IMR-90 (cell line): ENCODE results near the gene HIVEP3. TPM values are rescaled to one million over a fixed set of nuclear protein-coding genes. Genes with fewer than 3 reads are reported as not detected.

Source experiments
- ATAC-seq: fragments of 200-7000 bp; cut with Tn5 transposase; 2 replicates; pipeline ENCODE4 v1.9.1; 2020; ENCODE audit warnings: low read depth, mild to moderate bottlenecking, moderate library complexity
- BruUV-seq: library from RNA; stranded (reverse); fragments of 400-500 nt; replicated peaks from 2 replicates; lab custom pipeline; 2021; lab: Mats Ljungman, UMichigan
- CTCF ChIA-PET: fragments of 300-600 bp; formaldehyde crosslinking; extraction: SDS; loops from one replicate; lab custom pipeline; 2021; ENCODE audit warnings: antibody characterized with exemption; lab: Yijun Ruan, JAX
- POLR2A ChIA-PET: fragments of 300-600 bp; sonication (Branson Sonifier 250); formaldehyde crosslinking; loops from one replicate; lab custom pipeline; 2022; ENCODE audit warnings: antibody characterized with exemption; ENCODE audit not compliant: unreplicated experiment; lab: Charles Lee
- DNase-seq: peaks from one replicate; pipeline ENCODE4 v3.0.0; 2013
- H2AFZ ChIP-seq: replicated peaks from 2 replicates; pipeline ENCODE3; 2013; ENCODE audit warnings: low read length, mild to moderate bottlenecking; ENCODE audit not compliant: poor library complexity
- H2AK5ac ChIP-seq: 2 replicates; pipeline ENCODE4 v1.6.1; 2013; ENCODE audit warnings: low read depth, low read length, inconsistent platforms
- H2AK9ac ChIP-seq: replicated peaks from 2 replicates; pipeline ENCODE3; 2013; ENCODE audit warnings: mild to moderate bottlenecking, low read depth, low read length, moderate library complexity; ENCODE audit not compliant: poor library complexity
- H2BK120ac ChIP-seq: 2 replicates; pipeline ENCODE4 v1.6.1; 2013; ENCODE audit warnings: low read depth, low read length, inconsistent platforms
- H2BK15ac ChIP-seq: 3 replicates; pipeline ENCODE4 v1.6.1; 2013; ENCODE audit warnings: low read depth, low read length, inconsistent platforms
- H2BK20ac ChIP-seq: 2 replicates; pipeline ENCODE4 v1.6.1; 2013; ENCODE audit warnings: low read depth, mild to moderate bottlenecking, inconsistent platforms, low read length, moderate library complexity
- H2BK5ac ChIP-seq: 2 replicates; pipeline ENCODE4 v1.6.1; 2013; ENCODE audit warnings: mild to moderate bottlenecking, low read depth, low read length, inconsistent platforms; ENCODE audit not compliant: poor library complexity, severe bottlenecking
- H3K14ac ChIP-seq: replicated peaks from 2 replicates; pipeline ENCODE4 v1.6.1; 2013; ENCODE audit warnings: low read depth, low read length, inconsistent platforms
- H3K18ac ChIP-seq: 2 replicates; pipeline ENCODE4 v1.6.1; 2013; ENCODE audit warnings: low read depth, low read length, control low read depth
- H3K23ac ChIP-seq: 2 replicates; pipeline ENCODE4 v1.6.1; 2013; ENCODE audit warnings: low read depth, low read length, inconsistent platforms
- H3K27ac ChIP-seq: 2 replicates; pipeline ENCODE4 v1.5.1; 2013; ENCODE audit warnings: mild to moderate bottlenecking, control low read depth, low read length; ENCODE audit not compliant: insufficient read depth
- H3K27me3 ChIP-seq: 2 replicates; pipeline ENCODE4 v1.6.1; 2013; ENCODE audit warnings: low read length; ENCODE audit not compliant: control insufficient read depth, insufficient read depth
- H3K36me3 ChIP-seq: 2 replicates; pipeline ENCODE4 v1.6.1; 2013; ENCODE audit warnings: low read length, mixed read lengths; ENCODE audit not compliant: control insufficient read depth, insufficient read depth
- H3K4ac ChIP-seq: 2 replicates; pipeline ENCODE4 v1.6.1; 2013; ENCODE audit warnings: low read depth, low read length, inconsistent platforms
- H3K4me1 ChIP-seq: 2 replicates; pipeline ENCODE4 v1.6.1; 2013; ENCODE audit warnings: low read length, mixed read lengths; ENCODE audit not compliant: control insufficient read depth, insufficient read depth
- H3K4me2 ChIP-seq: 2 replicates; pipeline ENCODE4 v1.6.1; 2013; ENCODE audit warnings: low read depth, mild to moderate bottlenecking, control low read depth, low read length, moderate library complexity
- H3K4me3 ChIP-seq: 2 replicates; pipeline ENCODE4 v1.5.1; 2013; ENCODE audit warnings: low read depth, mild to moderate bottlenecking, control low read depth, low read length, moderate library complexity; ENCODE audit not compliant: insufficient read depth
- H3K56ac ChIP-seq: 2 replicates; pipeline ENCODE4 v1.6.1; 2013; ENCODE audit warnings: low read length, inconsistent platforms; ENCODE audit not compliant: insufficient read depth; ENCODE audit errors: extremely low read depth
- H3K79me1 ChIP-seq, 2 experiments: 2 replicates each; pipeline ENCODE4 v1.6.1; 2013; ENCODE audit warnings: low read length in 2 of 2, inconsistent platforms in 1 of 2, low read depth in 1 of 2
- H3K9ac ChIP-seq: 2 replicates; pipeline ENCODE4 v1.6.1; 2013; ENCODE audit warnings: low read depth, low read length, control low read depth
- H3K9me1 ChIP-seq: 2 replicates; pipeline ENCODE4 v1.6.1; 2013; ENCODE audit warnings: low read length, inconsistent platforms; ENCODE audit not compliant: insufficient read depth
- H3K9me3 ChIP-seq: 2 replicates; pipeline ENCODE4 v1.6.1; 2013; ENCODE audit warnings: low read length; ENCODE audit not compliant: control insufficient read depth, insufficient read depth
- H4K20me1 ChIP-seq: 2 replicates; pipeline ENCODE4 v1.6.1; 2013; ENCODE audit warnings: low read length, inconsistent platforms; ENCODE audit not compliant: insufficient read depth
- H4K5ac ChIP-seq: 2 replicates; pipeline ENCODE4 v1.6.1; 2013; ENCODE audit warnings: mild to moderate bottlenecking, low read depth, low read length, control low read depth
- H4K8ac ChIP-seq, 2 experiments: 2 replicates each; pipeline ENCODE4 v1.6.1; 2013; ENCODE audit warnings: low read depth in 2 of 2, low read length in 2 of 2, control low read depth in 1 of 2, inconsistent platforms in 1 of 2
- H4K91ac ChIP-seq: 2 replicates; pipeline ENCODE4 v1.6.1; 2013; ENCODE audit warnings: low read depth, low read length, inconsistent platforms; ENCODE audit not compliant: insufficient read depth
- BHLHE40 ChIP-seq: fragments of 150-350 bp; IDR thresholded peaks from 2 replicates; pipeline ENCODE4 v1.6.1; 2016; ENCODE audit warnings: mild to moderate bottlenecking, low read depth, low read length
- CHD1 ChIP-seq: IDR thresholded peaks from 2 replicates; pipeline ENCODE4 v1.6.1; 2012; ENCODE audit warnings: low read depth, low read length, improper control_type of control experiment
- CTCF ChIP-seq: conservative IDR thresholded peaks from 2 replicates; pipeline ENCODE4 v1.5.1; 2012; ENCODE audit warnings: mild to moderate bottlenecking, low read depth, low read length, improper control_type of control experiment
- ELK1 ChIP-seq: fragments of 150-350 bp; IDR thresholded peaks from 2 replicates; pipeline ENCODE4 v1.6.1; 2016; ENCODE audit warnings: low read depth, mild to moderate bottlenecking, low read length, moderate library complexity, borderline replicate concordance
- FOS ChIP-seq: fragments of 150-350 bp; IDR thresholded peaks from 2 replicates; pipeline ENCODE4 v1.6.1; 2016; ENCODE audit warnings: low read depth, low read length
- MAFK ChIP-seq: IDR thresholded peaks from 2 replicates; pipeline ENCODE4 v1.6.1; 2012; ENCODE audit warnings: low read depth, low read length, improper control_type of control experiment
- MAZ ChIP-seq: IDR thresholded peaks from 2 replicates; pipeline ENCODE4 v1.6.1; 2012; ENCODE audit warnings: low read depth, mild to moderate bottlenecking, low read length, improper control_type of control experiment, moderate library complexity, borderline replicate concordance
- MXI1 ChIP-seq: IDR thresholded peaks from 2 replicates; pipeline ENCODE4 v1.6.1; 2012; ENCODE audit warnings: low read depth, mild to moderate bottlenecking, low read length, moderate library complexity, borderline replicate concordance
- POLR2A ChIP-seq: IDR thresholded peaks from 2 replicates; pipeline ENCODE4 v1.6.1; 2012; ENCODE audit warnings: mild to moderate bottlenecking, low read depth, low read length
- RAD21 ChIP-seq: IDR thresholded peaks from 2 replicates; pipeline ENCODE4 v1.6.1; 2012; ENCODE audit warnings: low read length, improper control_type of control experiment
- RCOR1 ChIP-seq: IDR thresholded peaks from 2 replicates; pipeline ENCODE4 v1.6.1; 2012; ENCODE audit warnings: mild to moderate bottlenecking, low read length, improper control_type of control experiment; ENCODE audit not compliant: insufficient replicate concordance
- RFX5 ChIP-seq: IDR thresholded peaks from 2 replicates; pipeline ENCODE4 v1.8.0; 2012; ENCODE audit warnings: low read depth, mild to moderate bottlenecking, low read length, moderate library complexity
- SMC3 ChIP-seq: fragments of 150-350 bp; IDR thresholded peaks from 2 replicates; pipeline ENCODE4 v1.6.1; 2016; ENCODE audit warnings: low read depth, mild to moderate bottlenecking, antibody characterized with exemption, low read length, moderate library complexity
- USF2 ChIP-seq: fragments of 150-350 bp; IDR thresholded peaks from 2 replicates; pipeline ENCODE4 v1.6.1; 2017; ENCODE audit warnings: mild to moderate bottlenecking, antibody characterized with exemption, low read length, low read depth
- WGBS, 2 experiments: methylation state at CpG; one replicate each; pipeline versions ENCODE4 v1.1.5 to v1.1.7; 2013; ENCODE audit warnings: missing lambda C conversion rate in 2 of 2; ENCODE audit not compliant: insufficient read length in 1 of 2; ENCODE audit errors: extremely low coverage in 2 of 2; 5-methylcytosine and 5-hydroxymethylcytosine counted together
- dilution Hi-C: fragments of 300-500 bp; cut with HindIII; formaldehyde crosslinking; loops from one replicate; pipeline ENCODE4 v1.14.3; 2018; ENCODE audit warnings: low sequenced_read_pairs; ENCODE audit not compliant: unreplicated experiment
- in situ Hi-C: fragments of 300-500 bp; cut with MboI; formaldehyde crosslinking; loops from 3 replicates; pipeline ENCODE4 v1.14.3; 2019; ENCODE audit warnings: low sequenced_read_pairs, inconsistent platforms, mixed read lengths
- intact Hi-C: fragments of 100-400 bp; cut with micrococcal nuclease; formaldehyde crosslinking; loops from 2 replicates; pipeline ENCODE4 v1.10.0; 2022
- polyA plus RNA-seq, 3 experiments: library from polyadenylated mRNA; depleted of rRNA; stranded (reverse); fragments of >200 nt; gene quantifications; 2 replicates each; pipeline ENCODE4 v1.2.3, GENCODE V29; 2012; ENCODE audit warnings: low replicate concordance in 1 of 3
- total RNA-seq: library from RNA; depleted of rRNA; stranded (reverse); fragments of >200 nt; gene quantifications from 2 replicates; pipeline ENCODE4 v1.2.3, GENCODE V29; 2012

HIVEP3 gene
- total and polyA plus RNA-seq, 2 of the 4 experiments (the other 2 are of a cell fraction), result 1.4 to 4.0 TPM

- Histone ChIP-seq H3K56ac (no peak overlapping the region), H3K79me1 (no peaks in the 10 kb centered on the region; a peak in 1 of 4 replicates), H2AK9ac (no peak overlapping the region), H3K9ac (no peak overlapping the region), H2BK20ac (no peak overlapping the region), H2BK120ac (no peak overlapping the region), H2AFZ (no peak overlapping the region), H3K9me1 (no peaks in the 10 kb centered on the region), H3K27me3 (no peaks in the 10 kb centered on the region), H4K91ac (no peak overlapping the region), H2BK5ac (no peak overlapping the region), H3K9me3 (no peaks in the 10 kb centered on the region), H3K4ac (no peak overlapping the region), H3K14ac (no peak overlapping the region), H4K20me1 (peaks cover 2% of the 10 kb centered on the region; the same call in 1 of the 2 replicates), H3K18ac (no peak overlapping the region), H4K5ac (no peak overlapping the region), H3K36me3 (no peaks in the 10 kb centered on the region), H2BK15ac (no peak overlapping the region), H3K4me2 (no peak overlapping the region), H3K4me3 (no peak overlapping the region), H3K27ac (no peak overlapping the region), H3K23ac (no peak overlapping the region), H3K4me1 (peaks cover 11% of the 10 kb centered on the region), H2AK5ac (no peak overlapping the region), H4K8ac (no peak overlapping the region)
- in situ Hi-C loops, result no loop called here
- ATAC-seq (no peak), DNase-seq (no peak)
- no CpG with 5 or more reads among the region's 1 CpG for WGBS, 2 experiments
- TF ChIP-seq RAD21 (no peak), USF2 (no peak), SMC3 (no peak), CTCF (no peak), MAFK (no peak), RFX5 (no peak), MXI1 (no peak), ELK1 (no peak), RCOR1 (no peak), POLR2A (no peak), BHLHE40 (no peak), MAZ (no peak), FOS (no peak), CHD1 (no peak)
- dilution Hi-C loops, result no loop called here
- ChIA-PET POLR2A (no interaction called here), CTCF (no interaction called here)
- BruUV-seq, result no TSS peak
- intact Hi-C loops, result no loop called here
These were observed 377.1 kb downstream of the HIVEP3 start for GRCh38 chr1:41541592-41541952.
